ENCODE data around the gene PITHD1.

- TF ChIP-seq POLR2A (IDR thresholded peaks at IDR 0.05) (no peak), CTCF (IDR thresholded peaks at IDR 0.05) (no peak)
Observed at GRCh38 chr1:23816361-23816760, 38.1 kb downstream of the PITHD1 start.

All from lower leg skin (tissue), 3 donors.